ENCODE results near the gene HMGB4.

The HMGB4 gene

DNA sequence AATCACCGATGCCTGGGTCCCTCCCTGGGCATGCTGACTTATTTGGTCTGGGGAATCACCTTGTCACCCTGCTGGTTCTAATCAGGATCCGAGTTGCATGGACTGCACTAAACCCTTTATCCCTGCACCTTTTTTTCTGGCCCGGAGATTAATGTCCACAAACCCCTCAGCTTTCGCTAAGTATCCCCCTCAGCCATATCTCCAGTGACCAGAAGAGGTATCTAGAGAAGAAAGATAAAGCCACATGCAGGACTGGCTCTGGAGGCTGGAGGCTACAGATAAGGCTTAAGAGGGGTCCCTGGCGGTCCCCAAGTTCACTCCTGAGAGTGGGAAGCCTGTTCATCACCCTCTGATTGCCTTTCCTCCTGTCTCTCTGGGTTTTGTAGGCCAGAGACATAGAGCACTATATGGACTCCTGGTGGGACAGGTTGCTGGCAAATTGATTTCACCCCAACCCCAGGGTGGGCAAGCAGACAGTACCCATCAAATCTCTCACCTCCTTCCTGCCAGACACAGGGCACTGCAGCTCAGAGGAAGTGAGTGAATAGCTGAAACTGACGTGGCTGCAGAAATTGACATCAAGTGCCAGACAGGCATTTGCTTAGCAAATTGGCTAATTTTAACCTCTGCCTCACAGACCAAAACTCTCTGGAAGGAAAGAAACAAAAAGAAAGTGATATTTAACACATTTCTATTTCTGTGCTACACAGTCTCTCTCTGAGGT lies 38.8 kb downstream of the HMGB4 start:
- Histone ChIP-seq H3K4me2 (ENCODE audit: low read length) (no peak overlapping the region), H3K9me3 (ENCODE audit: control insufficient read depth, low read length) (no peaks in the 10 kb centered on the region), H3K79me2 (no peaks in the 10 kb centered on the region), H3K36me3 (ENCODE audit: control insufficient read depth, insufficient read depth, low read length) (no peaks in the 10 kb centered on the region), H3K4me1 (no peaks in the 10 kb centered on the region), H2AFZ (no peak overlapping the region), H3K27ac (no peak overlapping the region), H3K4me3 (ENCODE audit: low read depth, low read length) (no peak overlapping the region), H3K9ac (no peak overlapping the region), H3K27me3 (ENCODE audit: control insufficient read depth, insufficient read depth, low read length) (no peaks in the 10 kb centered on the region)
- TF ChIP-seq, protein P1, sequence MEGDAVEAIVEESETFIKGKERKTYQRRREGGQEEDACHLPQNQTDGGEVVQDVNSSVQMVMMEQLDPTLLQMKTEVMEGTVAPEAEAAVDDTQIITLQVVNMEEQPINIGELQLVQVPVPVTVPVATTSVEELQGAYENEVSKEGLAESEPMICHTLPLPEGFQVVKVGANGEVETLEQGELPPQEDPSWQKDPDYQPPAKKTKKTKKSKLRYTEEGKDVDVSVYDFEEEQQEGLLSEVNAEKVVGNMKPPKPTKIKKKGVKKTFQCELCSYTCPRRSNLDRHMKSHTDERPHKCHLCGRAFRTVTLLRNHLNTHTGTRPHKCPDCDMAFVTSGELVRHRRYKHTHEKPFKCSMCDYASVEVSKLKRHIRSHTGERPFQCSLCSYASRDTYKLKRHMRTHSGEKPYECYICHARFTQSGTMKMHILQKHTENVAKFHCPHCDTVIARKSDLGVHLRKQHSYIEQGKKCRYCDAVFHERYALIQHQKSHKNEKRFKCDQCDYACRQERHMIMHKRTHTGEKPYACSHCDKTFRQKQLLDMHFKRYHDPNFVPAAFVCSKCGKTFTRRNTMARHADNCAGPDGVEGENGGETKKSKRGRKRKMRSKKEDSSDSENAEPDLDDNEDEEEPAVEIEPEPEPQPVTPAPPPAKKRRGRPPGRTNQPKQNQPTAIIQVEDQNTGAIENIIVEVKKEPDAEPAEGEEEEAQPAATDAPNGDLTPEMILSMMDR (IDR thresholded peaks at IDR 0.05) = no peak

DNA sequence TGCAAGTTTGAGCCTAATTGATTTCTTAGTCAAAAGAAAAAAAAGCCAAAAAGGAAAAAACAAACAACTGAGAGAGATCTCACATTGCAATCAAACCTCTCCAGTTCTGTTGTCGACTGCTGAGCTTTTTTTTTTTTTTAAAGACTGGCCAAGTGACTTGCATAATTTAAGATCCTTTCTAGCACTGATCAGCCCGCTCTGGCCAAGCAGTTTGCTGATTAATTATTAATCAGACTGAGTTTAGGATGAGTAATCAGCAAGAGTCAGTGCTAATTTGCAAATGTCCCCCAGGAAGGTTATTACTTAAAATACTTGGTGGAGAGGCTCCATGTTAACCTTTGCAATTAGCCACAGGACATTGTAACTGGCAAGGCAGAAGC lies 39.3 kb downstream of the HMGB4 start:
- Histone ChIP-seq H3K4me1 (no peaks in the 10 kb centered on the region), H3K27me3 (ENCODE audit: control insufficient read depth, insufficient read depth, low read length) (no peaks in the 10 kb centered on the region), H3K9me3 (ENCODE audit: control insufficient read depth, low read length) (no peaks in the 10 kb centered on the region), H3K79me2 (no peaks in the 10 kb centered on the region), H3K9ac (no peak overlapping the region), H2AFZ (no peak overlapping the region), H3K36me3 (ENCODE audit: control insufficient read depth, insufficient read depth, low read length) (no peaks in the 10 kb centered on the region), H3K27ac (no peak overlapping the region), H3K4me2 (ENCODE audit: low read length) (no peak overlapping the region), H3K4me3 (ENCODE audit: low read depth, low read length) (no peak overlapping the region)
- TF ChIP-seq, protein P1 (IDR thresholded peaks at IDR 0.05) = no peak

- Histone ChIP-seq H3K4me1 (no peaks in the 10 kb centered on the region), H3K4me3 (ENCODE audit: low read depth, low read length) (no peak overlapping the region), H3K27ac (no peak overlapping the region), H3K4me2 (ENCODE audit: low read length) (no peak overlapping the region), H3K27me3 (ENCODE audit: control insufficient read depth, insufficient read depth, low read length) (no peaks in the 10 kb centered on the region), H2AFZ (no peak overlapping the region), H3K9me3 (ENCODE audit: control insufficient read depth, low read length) (no peaks in the 10 kb centered on the region), H3K79me2 (no peaks in the 10 kb centered on the region), H3K36me3 (ENCODE audit: control insufficient read depth, insufficient read depth, low read length) (no peaks in the 10 kb centered on the region), H3K9ac (no peak overlapping the region)
- TF ChIP-seq, protein P1 (IDR thresholded peaks at IDR 0.05) = no peak
Measured at GRCh38 chr1:33905241-33905640, 41.4 kb downstream of the HMGB4 start.

DNA sequence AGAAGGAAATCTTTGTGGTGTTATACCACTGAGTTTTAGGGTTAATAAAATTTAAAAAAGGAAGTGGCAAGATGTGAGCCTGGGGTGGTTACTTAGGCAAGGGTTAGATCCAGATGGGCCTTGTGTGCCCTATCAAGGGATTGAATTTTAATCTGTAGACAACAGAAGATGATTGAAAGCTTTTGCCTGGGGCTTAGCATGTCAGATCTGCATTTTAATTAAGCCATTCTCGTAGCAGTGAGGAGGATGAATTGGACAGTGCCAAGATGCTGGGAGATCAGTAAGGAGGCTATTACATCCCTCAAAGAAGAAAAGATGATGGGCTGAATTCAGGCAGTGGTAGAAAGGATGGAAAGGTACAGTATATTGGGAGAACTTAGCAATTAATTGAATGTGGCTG lies 42.3 kb downstream of the HMGB4 start:
- TF ChIP-seq, protein P1 (IDR thresholded peaks at IDR 0.05) = no peak
- H3K79me2 ChIP-seq = no peaks in the 10 kb centered on the region

DNA sequence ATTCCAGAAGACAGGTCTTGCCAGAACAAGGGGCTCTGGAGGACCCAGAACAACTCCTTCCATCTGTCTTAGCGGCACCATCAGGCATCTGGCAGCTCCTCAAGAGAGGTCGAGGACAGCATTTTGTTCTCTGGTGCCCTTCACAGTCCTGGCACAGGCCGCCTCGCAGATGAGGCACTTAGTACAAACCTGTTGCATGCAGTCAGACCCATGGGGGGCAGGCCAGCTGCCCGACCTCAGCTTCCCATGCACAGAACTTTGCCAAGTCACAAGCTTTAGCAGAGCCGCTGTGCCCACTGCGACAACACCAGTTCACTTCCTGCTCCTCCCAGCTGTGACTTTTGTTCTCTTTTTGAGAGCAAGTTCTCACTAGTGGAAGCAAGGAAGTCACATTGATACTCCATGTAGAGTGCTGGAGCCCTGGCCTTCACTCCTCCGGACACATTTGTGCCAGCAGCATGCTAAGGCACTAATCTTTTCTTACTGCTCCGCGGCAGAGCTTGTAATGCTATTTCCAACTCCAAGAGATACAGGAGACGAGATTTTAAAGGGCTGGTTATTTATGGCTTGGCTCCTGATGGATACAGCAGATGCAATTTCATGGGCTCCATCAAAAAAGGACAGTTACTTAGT lies 44.6 kb downstream of the HMGB4 start:
- Histone ChIP-seq H3K9me3 (ENCODE audit: control insufficient read depth, low read length) (no peaks in the 10 kb centered on the region), H2AFZ (no peak overlapping the region), H3K4me2 (ENCODE audit: low read length) (no peak overlapping the region), H3K4me1 (no peaks in the 10 kb centered on the region), H3K4me3 (ENCODE audit: low read depth, low read length) (no peak overlapping the region), H3K27ac (no peak overlapping the region), H3K27me3 (ENCODE audit: control insufficient read depth, insufficient read depth, low read length) (no peaks in the 10 kb centered on the region), H3K9ac (no peak overlapping the region), H3K79me2 (no peaks in the 10 kb centered on the region), H3K36me3 (ENCODE audit: control insufficient read depth, insufficient read depth, low read length) (no peaks in the 10 kb centered on the region)
- TF ChIP-seq, protein P1 (IDR thresholded peaks at IDR 0.05) = no peak

More for the DNA sequence above, 42.3 kb downstream of the HMGB4 start:
- H2AFZ ChIP-seq = no peak overlapping the region
- H3K36me3 ChIP-seq (ENCODE audit: control insufficient read depth, insufficient read depth, low read length) = no peaks in the 10 kb centered on the region
- no peak overlapping the region for H3K9ac ChIP-seq
- no peak overlapping the region for H3K4me2 ChIP-seq (ENCODE audit: low read length)
- no peak overlapping the region for H3K27ac ChIP-seq
- no peaks in the 10 kb centered on the region for H3K4me1 ChIP-seq
- H3K9me3 ChIP-seq (ENCODE audit: control insufficient read depth, low read length) = no peaks in the 10 kb centered on the region
- no peak overlapping the region for H3K4me3 ChIP-seq (ENCODE audit: low read depth, low read length)
- H3K27me3 ChIP-seq (ENCODE audit: control insufficient read depth, insufficient read depth, low read length) = no peaks in the 10 kb centered on the region

Data from parathyroid adenoma (tissue), 2 donors.